Stimulated activated naive CD4-positive, alpha-beta T cell (primary cell): ENCODE results near the gene GGTLC1.

Experiments
- DNase-seq, 6 experiments: peaks; one replicate each; lab custom pipeline; 2025; lab: John Stamatoyannopoulos, UW

The GGTLC1 gene

GRCh38 chr20:23988561-23988960, at the start of gene GGTLC1:
Gene GGTLC1, minus strand, starts transcription at chr20:23988779. Its CDS starts 2,168 bp downstream, at chr20:23986611.
- DNase-seq = no peak

GRCh38 chr20:24034820-24035219, 46.2 kb upstream of the GGTLC1 start:
- DNase-seq = no peak

DNA sequence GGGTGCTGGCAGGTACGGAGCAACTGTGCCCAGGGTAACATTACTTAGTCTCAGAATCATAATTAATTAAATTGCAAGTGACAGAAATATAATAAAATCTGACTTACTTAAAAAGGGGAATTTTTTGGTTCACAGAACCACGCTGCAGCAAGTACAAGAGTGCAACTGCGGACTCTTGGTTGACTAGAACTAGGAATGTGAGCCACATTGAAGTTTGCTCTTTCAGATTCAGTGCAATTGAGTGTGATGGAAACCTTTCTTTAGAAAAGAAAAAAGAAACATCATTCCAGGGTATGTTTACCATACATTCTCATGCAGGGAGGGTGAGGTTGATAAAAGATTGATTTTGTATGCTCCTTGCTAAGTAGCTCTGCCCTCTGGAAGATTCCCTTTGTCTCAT, 45.0 kb upstream of the GGTLC1 start:
- no peak for DNase-seq

- no peak for DNase-seq
Observed at GRCh38 chr20:24033151-24033550, 44.6 kb upstream of the GGTLC1 start.

DNA sequence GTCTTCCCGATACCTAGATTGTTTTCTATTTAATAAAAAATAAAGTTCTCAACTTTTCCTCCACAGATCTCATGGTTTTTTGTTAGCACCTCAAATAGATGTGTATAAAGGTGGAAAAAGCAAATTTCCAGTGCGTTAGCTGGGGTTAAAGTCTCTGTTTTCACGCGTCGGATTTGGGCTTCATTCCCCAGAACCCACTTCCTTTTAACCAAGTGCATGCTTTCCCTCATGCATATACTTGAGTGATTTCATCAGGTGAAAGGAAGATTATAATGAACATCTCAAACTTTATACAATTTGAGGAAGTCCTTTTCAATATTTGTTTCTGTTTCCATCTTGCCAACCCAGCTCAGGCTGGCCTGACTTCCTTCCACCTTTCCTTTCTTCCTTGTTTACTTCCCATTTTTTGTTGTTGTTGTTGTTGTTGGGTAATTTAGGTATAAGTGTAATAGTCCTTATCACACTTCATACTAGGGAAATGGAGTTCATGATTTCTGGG, 43.9 kb upstream of the GGTLC1 start:
- DNase-seq = peak in 1 of 6 experiments; percentile 20

DNA sequence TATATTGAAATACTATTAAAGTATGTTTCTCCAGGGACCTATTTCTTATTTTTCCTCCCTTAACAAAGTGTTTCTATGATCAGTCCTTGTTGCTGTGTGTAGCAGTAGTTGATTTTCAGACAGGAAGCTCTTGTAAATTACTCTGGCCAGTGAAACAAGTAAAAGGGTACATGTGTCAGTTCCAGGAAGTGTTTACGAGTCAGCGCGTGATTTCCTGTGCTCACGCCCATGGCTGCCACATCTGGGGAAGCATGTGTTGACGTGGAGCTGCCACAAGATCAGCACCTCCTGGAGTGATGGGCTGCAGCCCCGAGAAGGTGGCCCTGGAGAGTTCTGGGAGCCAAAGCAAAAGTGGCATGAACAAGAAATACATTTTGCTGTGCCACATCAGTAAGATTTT, 38.6 kb upstream of the GGTLC1 start:
- DNase-seq = peak; percentile 38 to 88 (median 76)

DNA sequence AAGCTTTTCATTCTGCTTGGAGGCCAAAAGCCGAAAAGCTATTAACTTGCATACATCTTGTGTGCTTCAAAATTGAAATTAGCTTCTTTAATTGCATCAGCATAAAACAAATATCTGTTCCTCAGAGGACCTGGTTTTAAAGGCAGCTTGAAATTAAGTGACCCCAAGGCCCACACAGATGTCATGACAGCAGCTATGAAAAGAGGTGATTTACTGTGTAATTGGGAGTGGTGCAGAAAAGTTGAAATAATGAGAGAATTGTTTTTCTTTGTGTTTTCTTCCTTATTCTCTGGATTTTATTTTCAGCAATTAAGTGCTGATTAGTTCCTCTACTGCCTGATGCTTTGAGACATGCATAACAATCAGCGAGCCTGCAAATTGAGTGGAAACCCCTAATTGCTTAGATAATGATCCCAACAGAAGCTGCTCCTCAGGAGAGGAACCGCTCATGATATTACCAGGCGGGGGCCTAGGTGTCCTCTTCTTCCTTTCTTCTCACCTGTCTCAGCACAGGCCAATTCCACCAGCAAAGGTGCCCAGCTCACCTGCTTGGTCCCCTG, 34.1 kb upstream of the GGTLC1 start:
- DNase-seq = no peak

GRCh38 chr20:24018796-24019195, 30.2 kb upstream of the GGTLC1 start:
- DNase-seq = no peak

- no peak for DNase-seq
Observed at GRCh38 chr20:24017458-24017755, 28.8 kb upstream of the GGTLC1 start.

- no peak for DNase-seq
Observed at GRCh38 chr20:24016607-24017457, 28.3 kb upstream of the GGTLC1 start.

- DNase-seq = no peak
Observed at GRCh38 chr20:24013953-24014352, 25.4 kb upstream of the GGTLC1 start.

GRCh38 chr20:24011282-24011681, 22.7 kb upstream of the GGTLC1 start:
- DNase-seq = no peak

DNA sequence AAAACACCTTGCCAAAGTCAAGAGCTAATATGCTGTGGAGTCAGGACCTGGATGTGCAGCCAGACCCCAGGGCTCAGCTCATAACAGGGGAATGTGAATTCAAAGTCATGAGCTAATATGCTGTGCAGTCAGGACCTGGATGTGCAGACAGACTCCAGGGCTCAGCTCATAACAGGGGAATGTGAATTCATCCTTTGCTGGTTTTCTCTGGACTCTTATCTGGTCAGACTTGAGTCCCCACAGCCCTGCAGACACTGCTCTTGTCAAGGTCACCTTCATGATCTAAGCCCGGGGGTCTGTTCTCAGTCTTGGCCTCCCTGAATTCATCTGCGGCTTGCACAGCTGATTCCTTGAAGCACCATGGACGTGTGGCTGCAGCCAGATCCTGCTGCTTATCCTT, 19.2 kb upstream of the GGTLC1 start:
- DNase-seq = no peak

DNA sequence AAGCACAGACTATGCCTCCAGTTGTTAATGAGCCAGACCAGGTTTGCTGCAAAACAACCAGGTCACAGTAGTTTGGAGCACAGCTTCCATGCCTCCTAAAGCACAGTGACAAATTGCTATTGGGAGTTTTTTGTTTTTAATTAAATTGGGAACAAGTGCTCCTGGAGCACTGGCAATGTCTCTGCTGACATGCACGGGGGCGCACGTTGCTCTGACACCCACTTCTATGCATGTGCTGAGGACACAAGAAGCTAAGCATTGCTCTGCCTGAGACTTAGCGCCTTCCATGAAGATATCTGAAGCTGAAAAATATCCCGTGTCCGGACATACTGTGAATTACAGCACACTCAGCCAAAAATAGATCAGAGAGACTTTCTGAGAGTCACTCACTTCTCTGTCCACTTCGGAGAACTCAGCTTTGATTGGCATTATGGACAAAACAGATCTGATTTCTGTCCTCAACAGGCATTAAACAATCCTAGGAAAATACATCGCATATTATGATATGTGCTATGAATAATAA, 18.6 kb upstream of the GGTLC1 start:
- DNase-seq = no peak

DNA sequence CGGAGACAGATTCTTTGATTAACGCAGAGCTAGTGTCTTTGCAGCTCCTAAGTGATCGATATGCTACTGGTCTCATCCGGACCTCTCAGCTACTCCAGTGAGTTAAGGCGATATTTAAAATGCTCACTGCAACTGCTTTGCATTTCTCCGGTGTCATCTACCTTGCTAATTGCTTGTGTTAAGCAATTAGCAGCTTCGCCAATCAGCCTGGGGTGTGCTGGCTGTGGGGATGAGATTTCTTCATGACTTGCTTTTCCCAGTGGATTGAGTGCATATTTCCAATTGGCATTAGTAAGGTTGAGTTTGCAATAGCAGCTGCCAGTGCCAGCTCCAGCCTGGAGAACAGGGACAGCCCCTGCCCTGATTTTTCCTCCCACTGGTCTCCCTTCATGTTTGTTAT, 18.0 kb upstream of the GGTLC1 start:
- DNase-seq = no peak

DNA sequence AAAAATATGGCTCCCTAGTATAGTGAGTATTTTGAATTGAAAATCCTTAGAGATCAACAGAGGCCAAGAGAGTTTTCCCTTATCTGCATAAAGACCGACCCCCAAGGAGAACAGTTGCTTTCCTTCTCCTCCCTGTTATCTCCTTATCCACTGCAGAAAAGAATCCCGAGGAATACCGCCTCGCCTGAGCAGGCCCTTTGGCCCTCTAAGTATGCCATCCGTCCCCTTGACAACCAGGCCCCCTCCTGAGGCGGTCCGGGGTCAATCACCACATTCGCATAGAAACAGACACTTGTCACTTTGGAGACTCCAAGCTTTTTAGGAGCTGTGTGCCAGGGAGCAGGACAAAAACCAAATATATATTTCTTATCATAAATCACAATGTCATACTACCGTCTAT, 15.9 kb upstream of the GGTLC1 start:
- no peak for DNase-seq

- DNase-seq = no peak
Observed at GRCh38 chr20:24002896-24003295, 14.3 kb upstream of the GGTLC1 start.

DNA sequence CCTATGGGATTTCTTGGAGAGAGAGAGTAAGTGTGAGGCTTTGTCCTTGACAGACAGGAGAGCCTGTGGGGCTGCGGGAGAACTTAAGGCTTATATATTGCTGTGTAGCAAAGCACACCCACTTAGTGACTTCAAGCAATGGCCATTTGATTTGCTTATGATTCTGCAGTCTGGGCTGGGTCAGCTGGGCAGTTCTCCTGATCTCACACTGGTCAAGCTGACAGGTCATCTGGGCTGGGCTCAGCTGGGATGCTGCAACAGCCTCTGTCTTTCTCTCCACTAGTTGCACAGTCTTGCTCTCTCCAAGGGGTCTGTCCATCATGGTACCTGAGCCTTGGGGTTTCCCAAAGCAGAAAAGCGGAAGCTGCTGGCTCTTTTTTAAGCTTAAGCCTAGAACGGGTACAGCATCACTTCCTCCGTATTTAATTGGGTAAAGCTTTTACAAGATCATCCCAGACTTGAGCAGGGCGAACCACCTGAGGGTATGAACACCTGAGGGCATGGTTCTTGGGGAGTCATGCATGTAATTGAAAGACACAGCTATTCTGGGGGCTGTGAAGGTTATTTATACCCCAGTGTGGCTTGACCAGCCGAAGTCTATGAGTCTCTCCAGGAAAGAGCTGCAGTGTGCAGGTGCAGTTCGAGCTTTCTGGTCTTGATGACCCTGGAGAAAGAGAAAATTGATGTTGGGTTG, 13.3 kb upstream of the GGTLC1 start:
- DNase-seq = no peak

DNA sequence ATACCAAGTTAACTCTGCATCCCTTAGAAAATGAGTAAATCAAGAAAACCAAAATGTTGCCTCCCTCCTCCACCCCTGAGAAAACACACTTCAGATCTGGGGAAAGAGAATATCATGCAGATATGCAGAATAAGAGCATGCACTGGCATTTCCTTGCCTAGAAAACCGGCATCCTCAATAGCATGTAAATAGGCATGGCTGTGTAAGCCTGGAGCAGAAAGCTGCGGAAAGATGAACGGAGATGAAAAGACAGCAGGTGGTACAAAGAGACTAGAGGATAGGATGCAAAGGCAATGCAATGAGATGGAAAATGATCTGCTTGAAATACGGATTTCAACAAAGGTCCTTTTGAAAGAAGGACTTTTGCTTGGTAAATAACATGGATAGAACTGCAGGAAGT, 10.3 kb upstream of the GGTLC1 start:
- DNase-seq = no peak

GRCh38 chr20:23998392-23998791, 9.8 kb upstream of the GGTLC1 start:
- no peak for DNase-seq

DNA sequence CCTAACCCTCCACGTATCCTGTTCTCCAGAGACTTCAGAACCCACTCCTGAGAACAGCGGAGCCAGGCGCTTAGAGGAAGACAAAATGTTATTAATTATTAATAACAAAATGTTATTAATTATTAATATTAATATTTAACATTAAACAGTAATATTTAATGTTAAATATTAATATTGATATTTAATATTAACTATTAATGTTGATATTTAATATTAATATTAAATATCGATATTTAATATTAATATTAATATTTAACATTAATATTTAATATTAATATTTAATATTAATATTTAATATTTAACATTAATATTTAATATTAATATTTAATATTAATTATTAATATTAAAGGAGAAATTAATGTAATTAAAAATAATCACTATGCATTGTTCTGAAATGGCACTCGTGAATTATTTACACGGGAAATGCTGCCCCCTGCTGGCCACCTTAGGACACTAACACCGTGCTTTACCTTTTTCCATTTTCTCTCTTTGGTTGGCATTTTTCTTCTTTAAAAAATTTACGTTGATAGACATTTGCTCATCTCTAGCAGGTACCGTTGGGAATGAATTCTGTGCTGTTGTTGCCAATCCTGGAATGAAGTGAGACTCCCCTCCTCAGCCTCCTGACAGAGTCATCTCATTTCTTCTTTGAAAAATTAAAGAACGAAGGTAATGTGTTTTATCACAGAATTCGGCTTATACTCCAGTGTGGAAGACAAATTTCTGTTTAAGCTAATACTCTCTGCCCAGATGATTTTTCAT, 7.5 kb upstream of the GGTLC1 start:
- peak in 5 of 6 experiments; percentile 39 to 68 (median 46) for DNase-seq

GRCh38 chr20:23995291-23995690, 6.7 kb upstream of the GGTLC1 start:
- peak in 2 of 6 experiments; percentile 5 to 20 for DNase-seq
